Measurements from ENCODE around the gene MCF2L. TPM values are rescaled to one million over a fixed set of nuclear protein-coding genes. Genes with fewer than 3 reads are reported as not detected.

Gene MCF2L
- total RNA-seq, 1 experiment from 2014 or later: 9.5 TPM

GRCh38 chr13:112951674-112952371 is 17.2 kb upstream of the MCF2L start:
- peaks cover 49% of the 10 kb centered on the region for H3K27me3 ChIP-seq (replicated peaks; ENCODE audit: insufficient read depth, low read depth, low read length, poor library complexity)
- TF ChIP-seq EZH2 (IDR thresholded peaks at IDR 0.05; ENCODE audit: borderline replicate concordance, low read depth, low read length, poor library complexity, severe bottlenecking): no peak
- TF ChIP-seq, protein P1, sequence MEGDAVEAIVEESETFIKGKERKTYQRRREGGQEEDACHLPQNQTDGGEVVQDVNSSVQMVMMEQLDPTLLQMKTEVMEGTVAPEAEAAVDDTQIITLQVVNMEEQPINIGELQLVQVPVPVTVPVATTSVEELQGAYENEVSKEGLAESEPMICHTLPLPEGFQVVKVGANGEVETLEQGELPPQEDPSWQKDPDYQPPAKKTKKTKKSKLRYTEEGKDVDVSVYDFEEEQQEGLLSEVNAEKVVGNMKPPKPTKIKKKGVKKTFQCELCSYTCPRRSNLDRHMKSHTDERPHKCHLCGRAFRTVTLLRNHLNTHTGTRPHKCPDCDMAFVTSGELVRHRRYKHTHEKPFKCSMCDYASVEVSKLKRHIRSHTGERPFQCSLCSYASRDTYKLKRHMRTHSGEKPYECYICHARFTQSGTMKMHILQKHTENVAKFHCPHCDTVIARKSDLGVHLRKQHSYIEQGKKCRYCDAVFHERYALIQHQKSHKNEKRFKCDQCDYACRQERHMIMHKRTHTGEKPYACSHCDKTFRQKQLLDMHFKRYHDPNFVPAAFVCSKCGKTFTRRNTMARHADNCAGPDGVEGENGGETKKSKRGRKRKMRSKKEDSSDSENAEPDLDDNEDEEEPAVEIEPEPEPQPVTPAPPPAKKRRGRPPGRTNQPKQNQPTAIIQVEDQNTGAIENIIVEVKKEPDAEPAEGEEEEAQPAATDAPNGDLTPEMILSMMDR (conservative IDR thresholded peaks at IDR 0.05; ENCODE audit: low read depth, low read length): no peak
- CTCF ChIA-PET: no interaction called here
- intact Hi-C loops (cut with micrococcal nuclease; ENCODE audit: unreplicated experiment): no loop called here
- POLR2A ChIA-PET (ENCODE audit: low non-redundant PET): no interaction called here
- BruUV-seq (replicated peaks): no TSS peak
- H3K4me1 ChIP-seq (ENCODE audit: insufficient read depth, low read length, poor library complexity, severe bottlenecking): no peaks in the 10 kb centered on the region
- no peaks in the 10 kb centered on the region for H3K9me3 ChIP-seq (ENCODE audit: low read depth, low read length, poor library complexity, severe bottlenecking)
- H3K4me3 ChIP-seq (ENCODE audit: low read depth, low read length, poor library complexity, severe bottlenecking): no peak overlapping the region
- DNase-seq (ENCODE audit: low spot score): no peak
- no peak overlapping the region for H3K27ac ChIP-seq (ENCODE audit: low read depth, low read length, poor library complexity, severe bottlenecking)
- H3K36me3 ChIP-seq (ENCODE audit: insufficient read depth, low read length, poor library complexity, severe bottlenecking): no peaks in the 10 kb centered on the region

GRCh38 chr13:112952759-112953551 is 16.1 kb upstream of the MCF2L start:
- H3K9me3 ChIP-seq (ENCODE audit: low read depth, low read length, poor library complexity, severe bottlenecking): no peaks in the 10 kb centered on the region
- no peaks in the 10 kb centered on the region for H3K4me1 ChIP-seq (ENCODE audit: insufficient read depth, low read length, poor library complexity, severe bottlenecking)
- ChIA-PET CTCF (no interaction called here), POLR2A (ENCODE audit: low non-redundant PET) (no interaction called here)
- intact Hi-C loops (cut with micrococcal nuclease; ENCODE audit: unreplicated experiment): no loop called here
- no peak for DNase-seq (ENCODE audit: low spot score)
- no peak overlapping the region for H3K4me3 ChIP-seq (ENCODE audit: low read depth, low read length, poor library complexity, severe bottlenecking)
- BruUV-seq (replicated peaks): no TSS peak
- peaks cover 45% of the 10 kb centered on the region for H3K27me3 ChIP-seq (replicated peaks; ENCODE audit: insufficient read depth, low read depth, low read length, poor library complexity)
- no peak for TF ChIP-seq EZH2 (IDR thresholded peaks at IDR 0.05; ENCODE audit: borderline replicate concordance, low read depth, low read length, poor library complexity, severe bottlenecking)
- TF ChIP-seq, protein P1 (conservative IDR thresholded peaks at IDR 0.05; ENCODE audit: low read depth, low read length): no peak
- H3K27ac ChIP-seq (ENCODE audit: low read depth, low read length, poor library complexity, severe bottlenecking): no peak overlapping the region
- no peaks in the 10 kb centered on the region for H3K36me3 ChIP-seq (ENCODE audit: insufficient read depth, low read length, poor library complexity, severe bottlenecking)

DNA sequence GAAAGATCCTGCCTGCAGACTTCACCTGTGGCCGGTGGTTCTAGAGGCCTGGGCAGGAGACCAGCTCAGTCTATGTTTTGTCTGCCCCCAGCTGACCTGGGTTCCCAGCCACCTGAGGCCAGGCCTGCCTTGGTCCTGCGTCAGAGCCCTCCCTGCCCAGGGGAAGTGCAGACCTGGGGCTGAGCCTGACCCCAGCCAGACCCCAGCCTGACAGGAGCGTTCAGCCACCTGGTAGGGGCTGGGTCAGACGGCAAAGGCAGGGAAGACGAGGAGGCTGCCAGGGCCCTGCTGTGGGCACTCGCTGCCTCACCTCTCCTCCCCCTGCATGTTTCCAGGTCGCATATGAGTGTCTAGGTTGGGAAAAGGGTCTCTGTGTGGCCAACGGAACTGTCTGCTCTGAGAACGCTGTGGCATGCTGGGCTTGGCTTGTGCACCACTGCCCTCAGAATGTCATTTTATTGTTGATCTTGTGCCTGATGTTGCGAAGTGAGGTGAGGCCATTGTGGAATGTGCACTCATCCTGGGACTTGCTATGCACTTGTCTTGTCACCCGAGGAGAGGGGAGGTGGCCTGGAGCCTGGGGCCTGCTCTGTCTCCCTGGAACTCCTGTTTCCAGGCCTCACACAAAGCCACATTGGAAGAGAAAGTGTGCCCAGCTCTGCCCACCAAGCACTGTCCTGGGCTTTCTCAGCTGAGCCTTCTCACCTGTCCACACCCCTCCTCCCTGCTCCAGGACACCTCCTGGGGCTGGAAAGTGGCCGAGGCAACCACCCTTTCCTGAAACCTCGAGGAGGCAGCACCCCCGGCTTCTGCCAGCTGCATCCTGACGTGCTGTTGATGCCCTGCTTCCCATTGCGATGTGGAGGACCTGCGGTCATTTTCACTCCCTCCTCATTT is 15.2 kb upstream of the MCF2L start:
- BruUV-seq (replicated peaks): no TSS peak

More for the DNA sequence above, 15.2 kb upstream of the MCF2L start:
- ChIA-PET POLR2A (ENCODE audit: low non-redundant PET) (no interaction called here), CTCF (no interaction called here)
- no peak overlapping the region for H3K27ac ChIP-seq (ENCODE audit: low read depth, low read length, poor library complexity, severe bottlenecking)
- no peaks in the 10 kb centered on the region for H3K9me3 ChIP-seq (ENCODE audit: low read depth, low read length, poor library complexity, severe bottlenecking)
- intact Hi-C loops (cut with micrococcal nuclease; ENCODE audit: unreplicated experiment): no loop called here
- peaks cover 38% of the 10 kb centered on the region for H3K27me3 ChIP-seq (replicated peaks; ENCODE audit: insufficient read depth, low read depth, low read length, poor library complexity)
- no peaks in the 10 kb centered on the region for H3K4me1 ChIP-seq (ENCODE audit: insufficient read depth, low read length, poor library complexity, severe bottlenecking)
- no peak for DNase-seq (ENCODE audit: low spot score)
- TF ChIP-seq, protein P1 (conservative IDR thresholded peaks at IDR 0.05; ENCODE audit: low read depth, low read length): no peak
- TF ChIP-seq EZH2 (IDR thresholded peaks at IDR 0.05; ENCODE audit: borderline replicate concordance, low read depth, low read length, poor library complexity, severe bottlenecking): no peak
- no peak overlapping the region for H3K4me3 ChIP-seq (ENCODE audit: low read depth, low read length, poor library complexity, severe bottlenecking)
- H3K36me3 ChIP-seq (ENCODE audit: insufficient read depth, low read length, poor library complexity, severe bottlenecking): no peaks in the 10 kb centered on the region
